Right lobe of liver (tissue), 6 donors: Measurements from ENCODE around the gene PRRC2C. TPM values are rescaled to one million over a fixed set of nuclear protein-coding genes. Genes with fewer than 3 reads are reported as not detected.
"Not testable (repeated sequence)": the region's sequence is repeated elsewhere in the genome, so short reads cannot be mapped to it uniquely, and the experiment has no call there.

Experiments
- ATAC-seq, 4 donors: fragments of 200-7000 bp; cut with Tn5 transposase; one replicate each; pipeline ENCODE4 v1.9.1; 2020; ENCODE audit warnings: mild to moderate bottlenecking in 4 of 4, moderate library complexity in 4 of 4
- DNase-seq, 3 donors: peaks; one replicate each; pipeline ENCODE4 v3.0.0-alpha.2; 2020
- H3K27ac ChIP-seq, 3 donors: fragments of 200-600 bp; one replicate each; pipeline ENCODE4 v1.8.0; 2022
- H3K27me3 ChIP-seq, 2 donors: fragments of 200-600 bp; one replicate each; pipeline ENCODE4 v1.8.0; 2022
- H3K36me3 ChIP-seq, 4 donors: fragments of 200-600 bp; sonication (generic) in 1 of 4; one replicate each; pipeline versions ENCODE4 v1.5.1 to v1.8.0; 2017 to 2022; ENCODE audit warnings: control low read depth in 1 of 4
- H3K4me1 ChIP-seq, 4 donors: fragments of 200-600 bp; sonication (generic) in 1 of 4; one replicate each; pipeline versions ENCODE4 v1.5.1 to v1.8.0; 2017 to 2022; ENCODE audit warnings: control low read depth in 1 of 4
- H3K4me3 ChIP-seq, 3 donors: fragments of 200-600 bp; one replicate each; pipeline ENCODE4 v1.8.0; 2022
- H3K9me3 ChIP-seq, 4 donors: fragments of 200-600 bp; sonication (generic) in 1 of 4; one replicate each; pipeline versions ENCODE4 v1.5.1 to v1.8.0; 2017 to 2022; ENCODE audit warnings: control low read depth in 1 of 4
- CTCF ChIP-seq, 4 donors: fragments of 200-600 bp in 3 of 4; fragments of 450-650 bp in 1 of 4; IDR thresholded peaks; one replicate each; pipeline versions ENCODE4 v1.5.1 to v1.8.0; 2016 to 2022; ENCODE audit warnings: antibody characterized with exemption in 4 of 4, mild to moderate bottlenecking in 2 of 4
- POLR2A ChIP-seq: fragments of 450-650 bp; IDR thresholded peaks from one replicate; pipeline ENCODE4 v1.6.1; 2017; ENCODE audit warnings: antibody characterized with exemption, mild to moderate bottlenecking
- WGBS: methylation state at CpG from one replicate; pipeline ENCODE4 v1.1.6; 2018; ENCODE audit warnings: low coverage, low lambda C conversion rate; ENCODE audit not compliant: insufficient coverage; ENCODE audit errors: missing lambda C conversion rate; 5-methylcytosine and 5-hydroxymethylcytosine counted together
- intact Hi-C, 2 donors: fragments of 100-400 bp; cut with DNase I; formaldehyde crosslinking; loops; one replicate each; pipeline versions ENCODE4 v1.11.2 to v1.14.1; 2022
- total RNA-seq, 6 experiments: library from RNA; depleted of rRNA in 2 of 6; stranded (reverse); fragments of >200 nt in 2 of 6; fragmentation: NEBNext Ultra II Directional in 3 of 6; extraction: Animal tissue kit (Norgen Biotek cat#: 25700) in 3 of 6; gene quantifications; one replicate each; pipeline versions ENCODE4 v1.1.0 to v1.2.4, GENCODE V29; 2016 to 2023
- donor health status: DM: no; HTN: yes; CAD: no.
- donor health status: DM: no; HTN: no; CAD: no.
- donor health status: DM: no; HTN: no; CAD: no.
- donor health status: DM: no; HTN: yes; CAD: no.
- donor health status: DM: no; HTN: yes; CAD: no.

Gene PRRC2C
- total RNA-seq, 6 experiments from 2014 or later: 39.1 to 59.9 (median 48.5) TPM

DNA sequence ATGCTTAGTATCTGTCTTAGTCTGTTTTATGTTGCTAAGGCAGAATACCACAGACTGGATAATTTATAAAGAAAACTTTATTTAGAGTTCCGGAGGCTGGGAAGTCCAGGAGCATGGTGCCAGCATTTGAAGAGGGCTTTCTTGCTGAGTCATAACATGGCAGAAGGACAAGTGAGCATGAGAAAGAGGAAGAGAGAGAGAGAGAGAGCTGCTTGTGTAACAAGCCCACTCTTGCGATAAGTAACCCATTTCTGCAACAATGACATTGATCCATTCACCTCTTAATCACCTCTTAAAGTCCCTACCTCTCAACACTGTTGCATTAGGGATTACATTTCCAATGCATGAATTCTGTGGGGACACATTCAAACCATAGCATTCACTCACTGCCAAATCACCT, 125.1 kb downstream of the PRRC2C start:
- 32% methylated on average over 2 of the region's 2 CpGs for WGBS
- H3K36me3 ChIP-seq: no peaks in the 10 kb centered on the region
- H3K4me3 ChIP-seq: no peak overlapping the region
- no peak for DNase-seq
- ATAC-seq: peak in 1 of 4 donors; percentile 57
- peaks cover 0 to 8% (median 0%) of the 10 kb centered on the region in 4 donors for H3K4me1 ChIP-seq
- intact Hi-C loops: no loop called here
- TF ChIP-seq CTCF (IDR thresholded peaks at IDR 0.05) (no peak), POLR2A (no peak)
- H3K9me3 ChIP-seq: no peaks in the 10 kb centered on the region
- H3K27me3 ChIP-seq: no peaks in the 10 kb centered on the region
- H3K27ac ChIP-seq: no peak overlapping the region

GRCh38 chr1:171611306-171611705, 126.0 kb downstream of the PRRC2C start:
- no peak for ATAC-seq
- no peak for DNase-seq
- Histone ChIP-seq H3K4me3 (no peak overlapping the region), H3K27ac (no peak overlapping the region), H3K4me1 (peaks cover 0 to 7% (median 0%) of the 10 kb centered on the region in 4 donors), H3K36me3 (no peaks in the 10 kb centered on the region), H3K27me3 (no peaks in the 10 kb centered on the region), H3K9me3 (no peaks in the 10 kb centered on the region)
- TF ChIP-seq CTCF (IDR thresholded peaks at IDR 0.05): no peak
- intact Hi-C loops: no loop called here
- 83% methylated on average over 2 of the region's 2 CpGs for WGBS

DNA sequence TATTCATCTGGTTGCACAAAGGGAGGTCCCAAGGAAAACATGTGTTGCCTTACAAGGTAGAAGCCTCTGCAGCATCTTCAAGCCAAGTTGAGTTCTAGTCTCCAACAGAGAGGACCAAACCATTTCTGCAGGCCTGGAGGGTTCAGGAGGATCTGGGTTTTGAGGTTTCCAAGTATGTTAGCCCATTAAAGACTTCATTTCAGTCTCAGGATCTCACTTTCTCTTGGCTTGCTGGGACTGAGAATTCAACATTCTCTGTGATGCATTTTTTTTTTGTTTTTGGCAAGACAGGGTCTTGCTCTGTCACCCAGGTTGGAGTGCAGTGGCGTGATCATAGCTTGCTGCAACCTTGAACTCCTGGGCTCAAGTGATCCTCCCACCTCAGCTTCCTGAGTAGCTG, 128.0 kb downstream of the PRRC2C start:
- TF ChIP-seq CTCF (IDR thresholded peaks at IDR 0.05) (no peak), POLR2A (no peak)
- Histone ChIP-seq H3K9me3 (no peaks in the 10 kb centered on the region), H3K4me1 (no peaks in the 10 kb centered on the region), H3K27me3 (no peaks in the 10 kb centered on the region), H3K27ac (no peak overlapping the region), H3K36me3 (no peaks in the 10 kb centered on the region), H3K4me3 (no peak overlapping the region)
- DNase-seq (no peak), ATAC-seq (no peak)
- 71% methylated on average over 1 of the region's 1 CpG for WGBS
- intact Hi-C loops: no loop called here

- ATAC-seq, intact Hi-C loops, DNase-seq: not testable (repeated sequence)
Observed at GRCh38 chr1:171615122-171615906, 130.0 kb downstream of the PRRC2C start.

DNA sequence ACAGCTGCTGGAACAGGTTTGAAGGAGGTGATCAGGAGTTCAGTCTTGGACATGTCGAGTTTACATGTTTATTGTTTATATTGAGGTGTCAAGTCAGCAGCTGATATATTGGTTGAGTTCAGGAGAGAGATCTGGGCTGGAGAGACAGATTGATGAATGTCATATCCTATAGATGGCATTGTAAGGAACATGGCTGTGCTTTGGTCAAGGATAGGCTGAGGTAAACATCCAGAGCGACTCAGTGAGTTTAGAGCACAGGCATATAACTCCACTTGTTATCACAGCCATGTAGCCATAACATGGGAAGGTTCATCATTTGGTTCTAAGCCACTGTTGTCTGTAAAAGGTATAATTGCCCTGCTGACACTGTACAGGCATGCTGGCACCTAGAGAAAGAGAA, 131.3 kb downstream of the PRRC2C start:
- no peaks in the 10 kb centered on the region for H3K4me1 ChIP-seq
- H3K36me3 ChIP-seq: no peaks in the 10 kb centered on the region
- no peak for DNase-seq
- TF ChIP-seq CTCF (IDR thresholded peaks at IDR 0.05): no peak
- no peak for TF ChIP-seq POLR2A
- no peak overlapping the region for H3K27ac ChIP-seq
- intact Hi-C loops: no loop called here
- ATAC-seq: no peak
- WGBS: 73% methylated on average over 1 of the region's 2 CpGs
- H3K9me3 ChIP-seq: no peaks in the 10 kb centered on the region
- no peak overlapping the region for H3K4me3 ChIP-seq
- H3K27me3 ChIP-seq: no peaks in the 10 kb centered on the region

More at GRCh38 chr1:171615122-171615906, 130.0 kb downstream of the PRRC2C start:
- H3K4me3 ChIP-seq, H3K27ac ChIP-seq, H3K27me3 ChIP-seq, H3K36me3 ChIP-seq, H3K9me3 ChIP-seq, H3K4me1 ChIP-seq: not testable (repeated sequence)
- 68% methylated on average over 9 of the region's 14 CpGs for WGBS
